Smooth muscle cell (in vitro differentiated cells): ENCODE results near the gene IL17B. TPM values are rescaled to one million over a fixed set of nuclear protein-coding genes. Genes with fewer than 3 reads are reported as not detected.
A peak's percentile ranks its signal among the peaks of the same experiment; 100 is the strongest.

Experiments used
- DNase-seq: peaks from one replicate; lab custom pipeline; 2025; ENCODE audit not compliant: unreplicated experiment; lab: John Stamatoyannopoulos, UW
- H2AFZ ChIP-seq: fragments of 200-600 bp; sonication (generic); 2 replicates; pipeline ENCODE4 v1.6.0; 2016; ENCODE audit warnings: antibody characterized with exemption, low read depth, mild to moderate bottlenecking
- H3F3A ChIP-seq: fragments of 200-600 bp; sonication (generic); 2 replicates; pipeline ENCODE4 v1.6.0; 2017; ENCODE audit warnings: antibody characterized with exemption, low read depth
- H3K27ac ChIP-seq: fragments of 200-600 bp; sonication (generic); 2 replicates; pipeline ENCODE4 v1.5.1; 2016; ENCODE audit warnings: low read depth, mild to moderate bottlenecking
- H3K27me3 ChIP-seq: fragments of 200-600 bp; sonication (generic); 2 replicates; pipeline ENCODE4 v1.6.1; 2016; ENCODE audit warnings: low read depth, mild to moderate bottlenecking
- H3K36me3 ChIP-seq: fragments of 200-600 bp; sonication (generic); 2 replicates; pipeline ENCODE4 v1.5.1; 2016; ENCODE audit warnings: low read depth
- H3K4me1 ChIP-seq: fragments of 200-600 bp; sonication (generic); 2 replicates; pipeline ENCODE4 v1.5.1; 2016; ENCODE audit warnings: low read depth
- H3K4me2 ChIP-seq: fragments of 200-600 bp; sonication (generic); 2 replicates; pipeline ENCODE4 v1.6.0; 2016; ENCODE audit warnings: mild to moderate bottlenecking
- H3K4me3 ChIP-seq: fragments of 200-600 bp; sonication (generic); 2 replicates; pipeline ENCODE4 v1.5.1; 2016; ENCODE audit warnings: mild to moderate bottlenecking
- H3K79me2 ChIP-seq: fragments of 200-600 bp; sonication (generic); 2 replicates; pipeline ENCODE4 v1.6.0; 2016; ENCODE audit warnings: low read depth, mild to moderate bottlenecking
- H3K9ac ChIP-seq: fragments of 200-600 bp; sonication (generic); 2 replicates; pipeline ENCODE4 v1.6.0; 2016; ENCODE audit warnings: low read depth
- H3K9me3 ChIP-seq: fragments of 200-600 bp; sonication (generic); replicated peaks from 2 replicates; pipeline ENCODE4 v1.5.1; 2016; ENCODE audit warnings: low read depth
- H4K20me1 ChIP-seq: fragments of 200-600 bp; sonication (generic); 2 replicates; pipeline ENCODE4 v1.6.0; 2016; ENCODE audit warnings: low read depth
- WGBS: methylation state at CpG from one replicate; pipeline ENCODE4 v1.1.7; 2016; ENCODE audit warnings: low lambda C conversion rate; 5-methylcytosine and 5-hydroxymethylcytosine counted together
- polyA plus RNA-seq: library from polyadenylated mRNA; unstranded; fragments of >200 nt; fragmentation: Nextera tagmentation; extraction: Ambion mirVana; gene quantifications from 2 replicates; pipeline ENCODE4 v1.2.1, GENCODE V29; 2016
- total RNA-seq: library from RNA; depleted of rRNA; stranded (reverse); fragments of >200 nt; gene quantifications from 2 replicates; pipeline ENCODE4 v1.2.3, GENCODE V29; 2014
- TF ChIP-seq, protein P1 (sequence below): fragments of 200-600 bp; sonication (generic); IDR thresholded peaks from 2 replicates; pipeline ENCODE4 v1.5.1; 2017; ENCODE audit warnings: borderline replicate concordance, mild to moderate bottlenecking, antibody characterized with exemption; ENCODE audit not compliant: insufficient read depth, poor library complexity, severe bottlenecking

IL17B gene
- total and polyA plus RNA-seq, 2 experiments from 2014 or later: 10.4 to 12.0 TPM

DNA sequence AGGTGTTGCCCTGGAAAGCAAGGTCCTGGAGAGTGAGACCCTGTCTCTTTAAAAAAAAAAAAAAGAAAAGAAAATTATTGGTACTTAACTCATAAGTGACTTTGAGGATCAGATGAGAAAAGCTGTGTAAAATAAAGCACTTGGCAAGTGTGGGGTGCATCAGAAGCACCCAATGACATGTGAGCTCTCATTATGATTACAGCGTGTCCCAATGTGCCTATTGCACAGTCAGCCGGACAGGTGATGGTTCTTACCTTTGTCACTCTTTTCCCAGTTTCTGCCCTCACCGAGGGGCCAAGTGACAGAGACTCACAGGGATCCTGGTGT lies 40.4 kb upstream of the IL17B start:
- peaks cover 24% of the 10 kb centered on the region for H4K20me1 ChIP-seq

DNA sequence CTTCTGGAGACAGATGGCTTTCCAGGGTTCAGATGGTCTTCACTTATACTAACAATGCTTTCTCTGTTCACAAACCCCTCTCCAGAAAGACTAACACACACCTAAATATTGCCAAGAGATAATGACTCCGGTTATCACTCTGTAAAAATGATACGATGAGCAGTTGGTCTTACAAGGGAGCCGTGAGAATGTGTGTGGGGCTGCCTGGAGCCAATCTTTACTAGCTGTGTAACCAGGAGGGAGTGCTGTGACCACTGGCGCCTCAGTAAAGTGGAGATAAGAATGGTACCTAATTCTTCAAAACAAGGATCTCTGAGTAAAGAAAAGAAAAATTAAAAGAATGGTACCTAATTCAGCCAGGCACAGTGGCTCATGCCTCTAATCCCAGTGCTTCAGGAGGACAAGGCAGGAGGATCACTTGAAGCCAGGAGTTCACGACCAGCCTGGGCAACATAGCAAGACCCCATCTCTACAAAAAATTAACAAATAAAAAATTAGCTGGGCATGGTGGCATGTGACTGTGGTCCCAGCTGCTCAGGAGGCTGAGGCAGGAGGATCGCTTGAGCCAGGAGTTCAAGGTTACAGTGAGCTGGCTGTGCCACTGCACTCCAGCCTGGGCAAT lies 39.9 kb upstream of the IL17B start:
- 40% methylated on average over 6 of the region's 6 CpGs for WGBS
- Histone ChIP-seq H4K20me1 (peaks cover 29% of the 10 kb centered on the region), H3K9me3 (no peaks in the 10 kb centered on the region), H2AFZ (no peak overlapping the region), H3K79me2 (peaks cover 64% of the 10 kb centered on the region), H3K27me3 (no peaks in the 10 kb centered on the region), H3K4me1 (peaks cover 31% of the 10 kb centered on the region), H3F3A (peaks cover 74% of the 10 kb centered on the region), H3K4me2 (peak overlapping the region; percentile 25), H3K9ac (no peak overlapping the region), H3K36me3 (no peaks in the 10 kb centered on the region), H3K27ac (peak overlapping the region; percentile 95), H3K4me3 (no peak overlapping the region)
- TF ChIP-seq, protein P1, sequence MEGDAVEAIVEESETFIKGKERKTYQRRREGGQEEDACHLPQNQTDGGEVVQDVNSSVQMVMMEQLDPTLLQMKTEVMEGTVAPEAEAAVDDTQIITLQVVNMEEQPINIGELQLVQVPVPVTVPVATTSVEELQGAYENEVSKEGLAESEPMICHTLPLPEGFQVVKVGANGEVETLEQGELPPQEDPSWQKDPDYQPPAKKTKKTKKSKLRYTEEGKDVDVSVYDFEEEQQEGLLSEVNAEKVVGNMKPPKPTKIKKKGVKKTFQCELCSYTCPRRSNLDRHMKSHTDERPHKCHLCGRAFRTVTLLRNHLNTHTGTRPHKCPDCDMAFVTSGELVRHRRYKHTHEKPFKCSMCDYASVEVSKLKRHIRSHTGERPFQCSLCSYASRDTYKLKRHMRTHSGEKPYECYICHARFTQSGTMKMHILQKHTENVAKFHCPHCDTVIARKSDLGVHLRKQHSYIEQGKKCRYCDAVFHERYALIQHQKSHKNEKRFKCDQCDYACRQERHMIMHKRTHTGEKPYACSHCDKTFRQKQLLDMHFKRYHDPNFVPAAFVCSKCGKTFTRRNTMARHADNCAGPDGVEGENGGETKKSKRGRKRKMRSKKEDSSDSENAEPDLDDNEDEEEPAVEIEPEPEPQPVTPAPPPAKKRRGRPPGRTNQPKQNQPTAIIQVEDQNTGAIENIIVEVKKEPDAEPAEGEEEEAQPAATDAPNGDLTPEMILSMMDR: no peak
- no peak for DNase-seq

More for the DNA sequence above, 40.4 kb upstream of the IL17B start:
- H3K4me3 ChIP-seq: no peak overlapping the region
- peak overlapping the region; percentile 25 for H3K4me2 ChIP-seq
- H3K27me3 ChIP-seq: no peaks in the 10 kb centered on the region
- TF ChIP-seq, protein P1: no peak
- WGBS: 93% methylated on average over 3 of the region's 3 CpGs
- peaks cover 73% of the 10 kb centered on the region for H3F3A ChIP-seq
- no peaks in the 10 kb centered on the region for H3K9me3 ChIP-seq
- no peak overlapping the region for H3K9ac ChIP-seq
- peak overlapping the region; percentile 95 for H3K27ac ChIP-seq
- DNase-seq: no peak
- H3K4me1 ChIP-seq: peaks cover 33% of the 10 kb centered on the region
- H3K36me3 ChIP-seq: no peaks in the 10 kb centered on the region
- H2AFZ ChIP-seq: no peak overlapping the region
- peaks cover 64% of the 10 kb centered on the region for H3K79me2 ChIP-seq

DNA sequence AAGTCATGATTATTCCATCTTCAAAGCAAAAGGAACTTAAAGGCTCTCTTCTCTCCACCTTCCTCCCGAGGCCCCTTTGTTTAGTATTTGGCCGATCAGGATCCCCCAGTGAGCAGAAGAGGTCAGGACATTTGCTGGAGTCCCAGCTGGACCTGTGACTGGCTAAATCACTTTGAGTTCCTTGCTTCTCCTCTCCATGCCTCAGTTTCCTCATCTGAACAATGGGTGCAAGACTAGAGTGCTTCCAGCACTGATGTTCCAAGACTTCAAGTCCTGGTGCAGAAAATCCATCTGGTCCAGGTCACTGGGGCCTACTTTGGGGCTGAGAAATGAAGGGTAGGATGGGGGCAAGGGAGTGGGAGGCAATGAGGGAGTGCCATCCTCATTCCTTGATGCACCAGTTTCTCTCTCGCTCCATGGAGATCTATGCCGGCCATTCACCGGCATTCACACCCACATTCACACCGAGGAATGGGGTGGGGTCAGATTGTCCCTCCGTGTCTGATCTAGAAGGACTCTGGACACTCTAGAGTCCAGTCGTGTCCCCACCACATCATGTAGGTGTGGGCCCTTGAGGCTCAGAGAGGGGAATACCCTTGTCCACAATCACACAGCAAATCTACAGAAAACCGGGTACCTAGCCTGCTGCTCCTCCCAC lies 38.7 kb upstream of the IL17B start:
- WGBS: 50% methylated on average over 9 of the region's 9 CpGs
- H3K27ac ChIP-seq: peak overlapping the region; percentile 95
- no peak for DNase-seq
- H3K4me1 ChIP-seq: peaks cover 23% of the 10 kb centered on the region
- H3K4me2 ChIP-seq: peak overlapping the region; percentile 71
- H3K36me3 ChIP-seq: no peaks in the 10 kb centered on the region
- H3K27me3 ChIP-seq: no peaks in the 10 kb centered on the region
- H3K9ac ChIP-seq: peak overlapping the region; percentile 40
- H2AFZ ChIP-seq: no peak overlapping the region
- H3K9me3 ChIP-seq: no peaks in the 10 kb centered on the region
- H3K79me2 ChIP-seq: peaks cover 69% of the 10 kb centered on the region
- H4K20me1 ChIP-seq: peaks cover 40% of the 10 kb centered on the region
- no peak overlapping the region for H3K4me3 ChIP-seq
- TF ChIP-seq, protein P1: no peak
- H3F3A ChIP-seq: peaks cover 74% of the 10 kb centered on the region
